Fibroblast of lung (primary cell): ENCODE measurements around the gene POMT1. TPM values are rescaled to one million over a fixed set of nuclear protein-coding genes. Genes with fewer than 3 reads are reported as not detected.

ENCODE experiments used
- DNase-seq, 2 donors: peaks; one replicate each; pipeline versions ENCODE4 v3.0.0 to v3.0.0-alpha.2; 2010; ENCODE audit warnings: low read depth in 2 of 2
- H2AFZ ChIP-seq: 2 replicates; pipeline ENCODE4 v1.5.1; 2012; ENCODE audit warnings: low read length, control low read depth, inconsistent platforms
- H3K27ac ChIP-seq: 2 replicates; pipeline ENCODE4 v1.5.1; 2011; ENCODE audit warnings: low read length, control low read depth; ENCODE audit not compliant: insufficient read depth
- H3K27me3 ChIP-seq: 2 replicates; pipeline ENCODE4 v1.5.1; 2011; ENCODE audit warnings: mild to moderate bottlenecking, low read length; ENCODE audit not compliant: control insufficient read depth, insufficient read depth
- H3K36me3 ChIP-seq: 2 replicates; pipeline ENCODE4 v1.5.1; 2011; ENCODE audit warnings: low read length; ENCODE audit not compliant: control insufficient read depth, insufficient read depth
- H3K4me1 ChIP-seq: 2 replicates; pipeline ENCODE4 v1.5.1; 2011; ENCODE audit warnings: low read length; ENCODE audit not compliant: control insufficient read depth, insufficient read depth; ENCODE audit errors: extremely low read depth
- H3K4me2 ChIP-seq: 2 replicates; pipeline ENCODE4 v1.5.1; 2011; ENCODE audit warnings: low read length, control low read depth; ENCODE audit not compliant: insufficient read depth; ENCODE audit errors: extremely low read depth
- H3K4me3 ChIP-seq, 4 experiments: fragments of 200-600 bp in 1 of 4; sonication (generic) in 1 of 4; replicated peaks in 1 of 4; 2 replicates each; pipeline ENCODE4 v1.5.1; 2011 to 2016; ENCODE audit warnings: low read length in 4 of 4, low read depth in 3 of 4, mild to moderate bottlenecking in 3 of 4, control low read depth in 2 of 4, inconsistent platforms in 1 of 4, mixed read lengths in 1 of 4; ENCODE audit not compliant: insufficient read depth in 1 of 4; ENCODE audit errors: control extremely low read depth in 1 of 4
- H3K79me2 ChIP-seq: 2 replicates; pipeline ENCODE4 v1.5.1; 2012; ENCODE audit warnings: mild to moderate bottlenecking, low read length, inconsistent platforms; ENCODE audit not compliant: control insufficient read depth, insufficient read depth
- H3K9ac ChIP-seq: 2 replicates; pipeline ENCODE4 v1.5.1; 2011; ENCODE audit warnings: mild to moderate bottlenecking, low read length, control low read depth; ENCODE audit not compliant: insufficient read depth
- H3K9me3 ChIP-seq: 2 replicates; pipeline ENCODE4 v1.5.1; 2012; ENCODE audit warnings: low read depth, low read length; ENCODE audit not compliant: control insufficient read depth, insufficient read depth
- H4K20me1 ChIP-seq: 2 replicates; pipeline ENCODE4 v1.5.1; 2011; ENCODE audit warnings: low read length; ENCODE audit not compliant: control insufficient read depth, insufficient read depth; ENCODE audit errors: extremely low read depth
- CTCF ChIP-seq, 2 donors: IDR thresholded peaks in 1 of 2; conservative IDR thresholded peaks in 1 of 2; 1 replicate in 1 of 2; 2 replicates in 1 of 2; pipeline ENCODE4 v1.5.1; 2011 to 2012; ENCODE audit warnings: low read length in 2 of 2, control low read depth in 1 of 2, inconsistent platforms in 1 of 2, low read depth in 1 of 2, mild to moderate bottlenecking in 1 of 2
- EZH2 ChIP-seq: IDR thresholded peaks from 2 replicates; pipeline ENCODE4 v1.5.1; 2012; ENCODE audit warnings: low read length, control low read depth, mild to moderate bottlenecking; ENCODE audit errors: missing control alignments
- polyA plus RNA-seq, 2 donors: library from polyadenylated mRNA; depleted of rRNA in 1 of 2; stranded (reverse) in 1 of 2; unstranded in 1 of 2; fragments of >200 nt; gene quantifications; 2 replicates each; pipeline ENCODE4 v1.2.1, GENCODE V29; 2011 to 2012; ENCODE audit warnings: missing spikeins in 1 of 2
- total RNA-seq: library from RNA; depleted of rRNA; stranded (reverse); fragments of >200 nt; gene quantifications from 2 replicates; pipeline ENCODE4 v1.2.1, GENCODE V29; 2014

The POMT1 gene
- total and polyA plus RNA-seq, 2 donors (not counting 1 experiment from before 2014, with no cell fraction given) = 17.7 to 36.7 TPM

GRCh38 chr9:131567910-131568309 lies 65.2 kb downstream of the POMT1 start:
- Histone ChIP-seq H3K4me1 (no peaks in the 10 kb centered on the region), H3K27me3 (no peaks in the 10 kb centered on the region), H3K9ac (no peak overlapping the region), H4K20me1 (no peaks in the 10 kb centered on the region), H3K36me3 (no peaks in the 10 kb centered on the region), H3K27ac (no peak overlapping the region), H3K4me3 (no peak overlapping the region), H2AFZ (no peak overlapping the region), H3K79me2 (no peaks in the 10 kb centered on the region), H3K4me2 (no peak overlapping the region), H3K9me3 (no peaks in the 10 kb centered on the region)
- TF ChIP-seq CTCF (conservative IDR thresholded peaks at IDR 0.05 in 1 of 2, IDR thresholded peaks at IDR 0.05 in 1 of 2; ENCODE audit: low read depth in 1 of 2, low read length in 2 of 2) (no peak), EZH2 (no peak)
- DNase-seq = no peak

Other genes starting within 250 kb of the POMT1 start
- gene FAM78A, start 226.4 kb upstream of the POMT1 start, total RNA-seq = 0.33 and 0.51 TPM in 2 replicates
- gene FAM78A, start 226.4 kb upstream of the POMT1 start, polyA plus RNA-seq = 0.26 and 0.40 TPM in 2 replicates
- 8.2 and 9.4 TPM in 2 replicates for gene PLPP7, start 213.2 kb upstream of the POMT1 start, total RNA-seq
- 2.8 and 3.0 TPM in 2 replicates for gene PLPP7, start 213.2 kb upstream of the POMT1 start, polyA plus RNA-seq
- gene PRRC2B, start 108.8 kb upstream of the POMT1 start, total RNA-seq = 51.4 and 66.4 TPM in 2 replicates
- 29.7 and 29.9 TPM in 2 replicates for gene PRRC2B, start 108.8 kb upstream of the POMT1 start, polyA plus RNA-seq
- gene UCK1, start 28.3 kb downstream of the POMT1 start, total RNA-seq = 20.3 and 22.3 TPM in 2 replicates
- 20.9 and 25.9 TPM in 2 replicates for gene UCK1, start 28.3 kb downstream of the POMT1 start, polyA plus RNA-seq
- not detected in 2 replicates for gene PRRT1B, start 42.6 kb downstream of the POMT1 start, total RNA-seq
- gene PRRT1B, start 42.6 kb downstream of the POMT1 start, polyA plus RNA-seq = not detected in 2 replicates
- gene RAPGEF1, start 237.2 kb downstream of the POMT1 start, total RNA-seq = 27.5 and 42.8 TPM in 2 replicates
- 33.3 and 37.0 TPM in 2 replicates for gene RAPGEF1, start 237.2 kb downstream of the POMT1 start, polyA plus RNA-seq